WI38 (cell line): Measurements from ENCODE around the gene NR3C2.
A peak's percentile ranks its signal among the peaks of the same experiment; 100 is the strongest.

Source experiments
- H3K4me3 ChIP-seq: 2 replicates; pipeline ENCODE4 v1.5.1; 2011; ENCODE audit warnings: low read depth, mild to moderate bottlenecking, control low read depth, low read length
- TF ChIP-seq, protein P1 (sequence below): IDR thresholded peaks from 2 replicates; pipeline ENCODE4 v1.5.1; 2012; ENCODE audit warnings: low read depth, mild to moderate bottlenecking, control low read depth, low read length

The NR3C2 gene

DNA sequence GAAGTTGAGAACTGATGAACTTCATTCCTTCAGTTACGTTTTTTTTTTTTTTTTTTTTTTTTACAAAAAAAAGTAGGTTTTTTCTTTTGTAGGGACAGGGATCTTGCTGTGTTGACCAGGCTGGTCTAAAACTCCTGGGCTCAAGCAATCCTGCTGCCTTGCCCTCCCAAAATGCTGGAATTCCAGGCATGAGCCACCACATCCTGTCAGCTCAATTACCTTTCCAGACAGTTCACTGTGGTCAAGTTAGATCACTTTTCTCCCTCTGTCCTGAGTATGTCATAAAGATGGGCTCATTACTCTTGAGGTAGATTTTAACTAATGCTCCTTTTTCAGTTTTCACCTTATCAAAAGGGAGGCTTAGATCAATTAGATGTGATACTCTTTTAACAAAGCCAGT lies 10.8 kb upstream of the NR3C2 start:
- TF ChIP-seq, protein P1, sequence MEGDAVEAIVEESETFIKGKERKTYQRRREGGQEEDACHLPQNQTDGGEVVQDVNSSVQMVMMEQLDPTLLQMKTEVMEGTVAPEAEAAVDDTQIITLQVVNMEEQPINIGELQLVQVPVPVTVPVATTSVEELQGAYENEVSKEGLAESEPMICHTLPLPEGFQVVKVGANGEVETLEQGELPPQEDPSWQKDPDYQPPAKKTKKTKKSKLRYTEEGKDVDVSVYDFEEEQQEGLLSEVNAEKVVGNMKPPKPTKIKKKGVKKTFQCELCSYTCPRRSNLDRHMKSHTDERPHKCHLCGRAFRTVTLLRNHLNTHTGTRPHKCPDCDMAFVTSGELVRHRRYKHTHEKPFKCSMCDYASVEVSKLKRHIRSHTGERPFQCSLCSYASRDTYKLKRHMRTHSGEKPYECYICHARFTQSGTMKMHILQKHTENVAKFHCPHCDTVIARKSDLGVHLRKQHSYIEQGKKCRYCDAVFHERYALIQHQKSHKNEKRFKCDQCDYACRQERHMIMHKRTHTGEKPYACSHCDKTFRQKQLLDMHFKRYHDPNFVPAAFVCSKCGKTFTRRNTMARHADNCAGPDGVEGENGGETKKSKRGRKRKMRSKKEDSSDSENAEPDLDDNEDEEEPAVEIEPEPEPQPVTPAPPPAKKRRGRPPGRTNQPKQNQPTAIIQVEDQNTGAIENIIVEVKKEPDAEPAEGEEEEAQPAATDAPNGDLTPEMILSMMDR: no peak
- no peak overlapping the region for H3K4me3 ChIP-seq

DNA sequence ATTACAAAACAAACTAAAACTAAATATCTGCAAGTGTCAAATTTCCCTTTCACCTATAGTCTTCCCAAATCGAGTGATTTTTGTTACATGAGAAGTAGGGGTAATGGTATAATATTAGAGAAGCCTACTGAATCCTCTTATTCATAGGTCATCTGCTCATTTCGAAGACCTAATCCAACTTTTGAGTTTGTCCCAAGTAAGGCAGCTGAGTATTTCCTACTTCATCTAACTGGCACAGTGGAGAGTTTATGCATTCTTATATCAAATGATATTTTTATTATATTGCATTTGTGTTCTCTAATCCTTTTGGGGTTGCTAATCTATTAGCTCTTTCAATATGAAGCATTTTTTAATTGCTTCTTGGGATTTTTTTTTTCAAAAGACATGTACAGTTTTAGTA lies 7.7 kb upstream of the NR3C2 start:
- TF ChIP-seq, protein P1: no peak
- H3K4me3 ChIP-seq: no peak overlapping the region

DNA sequence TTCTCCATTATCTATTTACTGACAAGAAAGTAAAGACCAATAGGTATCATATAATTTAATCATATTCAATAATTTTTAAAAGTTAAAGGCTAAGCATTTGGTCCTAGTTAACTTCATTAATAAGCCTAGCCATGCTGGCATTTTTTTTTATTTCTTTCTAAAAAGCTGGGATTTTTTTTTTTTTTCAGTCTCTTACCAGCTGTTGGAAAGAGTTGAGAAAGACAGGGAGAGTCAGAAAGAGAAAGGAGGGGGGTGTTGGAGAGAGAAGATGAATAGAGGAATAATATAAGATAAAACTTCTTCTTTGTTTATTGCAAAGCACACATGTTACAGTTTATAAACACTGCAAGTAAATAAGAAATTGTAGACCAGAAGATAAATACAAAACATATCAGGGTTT lies 5.9 kb upstream of the NR3C2 start:
- H3K4me3 ChIP-seq: no peak overlapping the region
- TF ChIP-seq, protein P1: no peak

- TF ChIP-seq, protein P1: no peak
- no peak overlapping the region for H3K4me3 ChIP-seq
Measured at GRCh38 chr4:148447681-148448080, 5.5 kb upstream of the NR3C2 start.

- TF ChIP-seq, protein P1: no peak
- H3K4me3 ChIP-seq: peak overlapping the region; percentile 81
Measured at GRCh38 chr4:148445860-148446330, 3.7 kb upstream of the NR3C2 start.

DNA sequence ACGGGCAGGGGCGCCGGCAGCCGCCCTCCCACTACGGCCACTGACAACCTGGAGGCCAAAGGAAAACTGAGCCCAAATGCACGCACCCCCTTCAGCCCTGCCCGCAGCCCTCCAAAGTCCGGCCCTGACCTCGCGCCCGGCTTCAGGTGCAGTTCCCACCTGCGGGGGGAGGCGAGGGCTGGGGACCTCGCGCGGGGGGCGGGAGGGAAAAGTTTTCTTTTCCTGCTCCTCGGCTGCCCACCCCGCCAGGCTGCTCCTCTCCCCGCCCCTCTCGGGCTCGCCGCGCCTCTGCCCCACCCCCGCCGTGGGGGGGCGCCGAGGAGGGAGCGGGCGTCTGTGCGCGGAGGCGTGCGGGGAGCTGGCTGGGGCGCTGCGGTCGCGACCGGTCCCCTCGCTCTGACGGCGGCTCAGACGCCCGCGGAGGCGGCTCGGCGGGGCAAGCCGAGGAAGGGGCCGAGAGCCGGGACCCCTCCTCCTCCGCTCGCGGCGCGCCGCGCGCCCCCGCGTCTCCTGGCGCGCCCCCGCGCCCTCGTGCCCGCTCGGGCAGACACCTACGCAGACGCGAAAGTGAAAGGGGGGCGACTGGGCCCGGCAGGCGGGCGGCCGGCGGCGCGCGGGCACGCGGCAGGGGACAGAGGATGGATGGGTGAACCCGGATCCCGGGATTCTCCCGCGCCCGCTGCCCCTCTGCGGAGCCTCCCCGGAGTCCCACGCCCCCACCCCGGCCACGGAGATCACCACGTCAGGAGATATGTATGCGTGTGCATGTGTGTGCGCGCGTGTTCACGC lies 3.1 kb upstream of the NR3C2 start:
- TF ChIP-seq, protein P1: no peak
- peak overlapping the region; percentile 81 for H3K4me3 ChIP-seq

DNA sequence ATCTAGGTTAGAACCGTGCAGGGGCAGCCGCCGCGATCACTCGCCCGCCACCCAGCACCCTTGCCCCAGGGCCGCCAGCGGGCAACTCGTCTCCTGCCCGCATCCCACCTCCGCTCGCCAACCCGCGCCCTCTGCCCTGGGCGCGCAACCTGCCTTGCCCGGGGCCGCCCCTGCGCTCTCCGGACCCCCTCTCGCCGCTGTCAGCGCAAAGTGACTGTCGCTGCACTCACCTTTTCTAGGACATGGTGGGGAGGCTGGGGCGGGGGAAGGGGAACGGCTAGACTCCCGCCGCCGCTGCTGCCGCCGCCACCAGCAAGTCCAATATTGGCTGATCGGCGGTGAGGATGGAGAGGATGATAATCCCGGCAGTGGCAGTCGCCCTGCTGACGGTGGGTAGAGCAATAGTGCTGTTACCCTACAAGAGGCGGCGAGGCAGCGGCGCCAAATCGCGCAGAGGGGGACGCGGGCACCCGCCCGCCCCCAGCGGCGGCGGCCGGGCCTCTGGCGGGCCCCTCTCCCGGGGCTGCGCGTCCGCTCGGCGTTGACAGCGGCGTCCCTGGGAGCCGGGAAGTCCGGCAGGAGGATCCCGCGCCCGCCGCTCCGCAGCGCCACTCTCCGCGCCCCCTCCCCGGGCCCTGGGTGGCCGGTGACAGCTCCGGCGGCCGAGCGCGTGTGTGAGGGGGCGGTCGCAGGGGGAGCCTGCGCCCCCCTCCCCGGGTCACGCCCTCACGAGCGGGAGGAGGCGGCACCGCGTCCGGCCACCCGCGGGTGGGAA lies 2.3 kb upstream of the NR3C2 start:
- peak overlapping the region; percentile 81 for H3K4me3 ChIP-seq
- TF ChIP-seq, protein P1: no peak
